ENCODE results near the gene CD274. TPM values are rescaled to one million over a fixed set of nuclear protein-coding genes. Genes with fewer than 3 reads are reported as not detected.

CD274 gene
- total and polyA plus RNA-seq, 2 experiments from 2014 or later: not detected

GRCh38 chr9:5518937-5519319 lies 68.6 kb downstream of the CD274 start (continued):
- no peak for TF ChIP-seq CTCF (conservative IDR thresholded peaks at IDR 0.05; ENCODE audit: low read depth in 2 of 2)
- TF ChIP-seq NANOG (IDR thresholded peaks at IDR 0.05; ENCODE audit: borderline replicate concordance): no peak
- no peak for TF ChIP-seq CREB1 (CRISPR knock-in tag; IDR thresholded peaks at IDR 0.05; ENCODE audit: low read depth)
- TF ChIP-seq ZNF331 (CRISPR knock-in tag; IDR thresholded peaks at IDR 0.05; ENCODE audit: low read depth): no peak
- no peak for TF ChIP-seq EZH2 (IDR thresholded peaks at IDR 0.05; ENCODE audit: low read depth, unreplicated experiment)
- no peak for TF ChIP-seq ZNF114 (CRISPR knock-in tag; IDR thresholded peaks at IDR 0.05)
- no peak for TF ChIP-seq EZH2phosphoT487 (IDR thresholded peaks at IDR 0.05; ENCODE audit: unreplicated experiment)
- no peak for TF ChIP-seq JUNB (IDR thresholded peaks at IDR 0.05; ENCODE audit: unreplicated experiment)
- no peak for TF ChIP-seq ETS1 (IDR thresholded peaks at IDR 0.05)
- no peak for TF ChIP-seq STAT1 (IDR thresholded peaks at IDR 0.05; ENCODE audit: unreplicated experiment)
- no peak for TF ChIP-seq REST (IDR thresholded peaks at IDR 0.05; ENCODE audit: unreplicated experiment)
- no peak for TF ChIP-seq POLR2AphosphoS5 (IDR thresholded peaks at IDR 0.05; ENCODE audit: low read depth)

Other genes starting within 250 kb of the CD274 start
- not detected in 2 replicates for gene INSL4, start 219.1 kb upstream of the CD274 start, total RNA-seq (2014; rRNA removed; shearing (Covaris generic))
- gene INSL4, start 219.1 kb upstream of the CD274 start, polyA plus RNA-seq (2016; fragmentation: Nextera tagmentation; extraction: Ambion mirVana): not detected in 2 replicates
- gene RLN2, start 145.8 kb upstream of the CD274 start, total RNA-seq (2014; rRNA removed; shearing (Covaris generic)): 4.0 and 4.7 TPM in 2 replicates
- gene RLN2, start 145.8 kb upstream of the CD274 start, polyA plus RNA-seq (2016; fragmentation: Nextera tagmentation; extraction: Ambion mirVana): 9.5 and 10.6 TPM in 2 replicates
- 1.2 TPM in 1 of 2 replicates, not detected in the other for gene RLN1, start 110.7 kb upstream of the CD274 start, total RNA-seq (2014; rRNA removed; shearing (Covaris generic))
- 3.0 and 3.4 TPM in 2 replicates for gene RLN1, start 110.7 kb upstream of the CD274 start, polyA plus RNA-seq (2016; fragmentation: Nextera tagmentation; extraction: Ambion mirVana)
- 13.1 and 18.2 TPM in 2 replicates for gene PLGRKT, start 12.6 kb upstream of the CD274 start, total RNA-seq (2014; rRNA removed; shearing (Covaris generic))
- 31.5 and 33.1 TPM in 2 replicates for gene PLGRKT, start 12.6 kb upstream of the CD274 start, polyA plus RNA-seq (2016; fragmentation: Nextera tagmentation; extraction: Ambion mirVana)
- gene PDCD1LG2, start 60.0 kb downstream of the CD274 start, total RNA-seq (2014; rRNA removed; shearing (Covaris generic)): not detected in 2 replicates
- not detected in 2 replicates for gene PDCD1LG2, start 60.0 kb downstream of the CD274 start, polyA plus RNA-seq (2016; fragmentation: Nextera tagmentation; extraction: Ambion mirVana)
- 31.5 and 34.9 TPM in 2 replicates for gene RIC1, start 178.6 kb downstream of the CD274 start, total RNA-seq (2014; rRNA removed; shearing (Covaris generic))
- 5.7 and 7.8 TPM in 2 replicates for gene RIC1, start 178.6 kb downstream of the CD274 start, polyA plus RNA-seq (2016; fragmentation: Nextera tagmentation; extraction: Ambion mirVana)